K562 (cell line): ENCODE measurements around the gene KCP. TPM values are rescaled to one million over a fixed set of nuclear protein-coding genes. Genes with fewer than 3 reads are reported as not detected.

Experiments
- ATF4 ChIP-seq: fragments of 450-650 bp; formaldehyde crosslinking; IDR thresholded peaks from 2 replicates; pipeline ENCODE4 v1.4.0; 2022; ENCODE audit warnings: mild to moderate bottlenecking, moderate library complexity
- CHAMP1 ChIP-seq: fragments of 450-650 bp; IDR thresholded peaks from 2 replicates; pipeline ENCODE4 v1.6.1; 2016; ENCODE audit warnings: mild to moderate bottlenecking
- FOXA3 ChIP-seq, 2 experiments: fragments of 450-650 bp in 1 of 2; sonication (generic) in 1 of 2; formaldehyde crosslinking; IDR thresholded peaks in 1 of 2; conservative IDR thresholded peaks in 1 of 2; 2 replicates each; pipeline versions ENCODE4 v1.4.0 to v1.8.0; 2020 to 2022; ENCODE audit warnings: mild to moderate bottlenecking in 2 of 2, missing genetic modification reagents in 1 of 2
- ILF3 ChIP-seq: fragments of 450-650 bp; IDR thresholded peaks from 2 replicates; pipeline ENCODE4 v1.6.1; 2018; ENCODE audit warnings: antibody characterized with exemption, mild to moderate bottlenecking, moderate library complexity, borderline replicate concordance
- MIER1 ChIP-seq: fragments of 450-650 bp; IDR thresholded peaks from 2 replicates; pipeline ENCODE4 v1.6.1; 2016; ENCODE audit warnings: antibody characterized with exemption, mild to moderate bottlenecking, low read depth
- MNT ChIP-seq, 2 experiments: fragments of 450-650 bp; conservative IDR thresholded peaks; 2 replicates each; pipeline ENCODE4 v1.6.1; 2017; ENCODE audit warnings: mild to moderate bottlenecking in 2 of 2, moderate library complexity in 2 of 2
- MTA2 ChIP-seq: fragments of 450-650 bp; IDR thresholded peaks from 2 replicates; pipeline ENCODE4 v1.6.1; 2016; ENCODE audit warnings: low read depth
- PML ChIP-seq: IDR thresholded peaks from 2 replicates; pipeline ENCODE4 v1.6.1; 2012; ENCODE audit warnings: low read length, inconsistent platforms
- RBM34 ChIP-seq: fragments of 200-400 bp; formaldehyde crosslinking; IDR thresholded peaks from 2 replicates; pipeline ENCODE4 v1.6.1; 2018; ENCODE audit warnings: low read length, borderline replicate concordance; ENCODE audit not compliant: insufficient read depth
- SAP30 ChIP-seq: fragments of 200-600 bp; sonication (generic); IDR thresholded peaks from 2 replicates; pipeline ENCODE4 v1.6.1; 2012; ENCODE audit warnings: borderline replicate concordance, low read depth, mild to moderate bottlenecking, moderate library complexity, low read length, control low read depth, inconsistent platforms; ENCODE audit not compliant: insufficient read depth, poor library complexity, severe bottlenecking
- SP1 ChIP-seq: sonication (generic); formaldehyde crosslinking; IDR thresholded peaks from 2 replicates; pipeline ENCODE4 v1.8.1; 2022; ENCODE audit warnings: mild to moderate bottlenecking, missing genetic modification reagents
- TEAD1 ChIP-seq, 2 experiments: fragments of 450-650 bp in 1 of 2; sonication (generic) in 1 of 2; formaldehyde crosslinking; IDR thresholded peaks; 2 replicates each; pipeline versions ENCODE4 v1.4.0 to v1.8.0; 2020 to 2022; ENCODE audit warnings: mild to moderate bottlenecking in 2 of 2, missing genetic modification reagents in 1 of 2
- TEAD4 ChIP-seq, 2 experiments: sonication (generic) in 1 of 2; formaldehyde crosslinking in 1 of 2; IDR thresholded peaks; 2 replicates each; pipeline versions ENCODE4 v1.6.1 to v1.8.0; 2012 to 2022; ENCODE audit warnings: borderline replicate concordance in 1 of 2, inconsistent platforms in 1 of 2, low read length in 1 of 2, mild to moderate bottlenecking in 1 of 2, missing genetic modification reagents in 1 of 2
- ZNF668 ChIP-seq: fragments of 250-450 bp; sonication (Bioruptor Pico); IDR thresholded peaks from 2 replicates; pipeline ENCODE4 v1.8.0; 2022; ENCODE audit warnings: mild to moderate bottlenecking, inconsistent platforms
- polyA plus RNA-seq, 8 experiments: library from polyadenylated mRNA; depleted of rRNA in 4 of 8; stranded (reverse) in 5 of 8; unstranded in 3 of 8; fragments of >200 nt; fragmentation: Nextera tagmentation in 2 of 8; fragmentation: Illumina TruSeq in 1 of 8; extraction: Ambion mirVana in 2 of 8; extraction: Trizol in 1 of 8; gene quantifications; 2 replicates each; pipeline versions ENCODE4 v1.2.1 to v1.2.3, GENCODE V29; 2011 to 2014; ENCODE audit warnings: inconsistent platforms in 1 of 8, missing spikeins in 1 of 8
- total RNA-seq, 7 experiments: library from RNA; depleted of rRNA in 6 of 7; stranded (reverse); fragments of >200 nt in 6 of 7; fragmentation: Illumina TruSeq in 2 of 7; extraction: Trizol in 2 of 7; gene quantifications; 2 replicates each; pipeline versions ENCODE4 v1.2.1 to v1.2.3, GENCODE V29; 2011 to 2021; ENCODE audit warnings: low replicate concordance in 1 of 7
- TF ChIP-seq, protein P1 (sequence below): fragments of 450-650 bp; IDR thresholded peaks from 2 replicates; pipeline ENCODE4 v1.6.1; 2016; ENCODE audit warnings: missing biosample characterization, missing genetic modification characterization
- TF ChIP-seq, protein P2 (sequence below): fragments of 200-800 bp; sonication (Bioruptor generic); IDR thresholded peaks from 2 replicates; pipeline ENCODE4 v1.6.1; 2016; ENCODE audit warnings: missing genetic modification characterization, missing compliant biosample characterization

The KCP gene
- total and polyA plus RNA-seq, 9 of the 15 experiments (the other 6 are each of a cell fraction or from before 2014, with no cell fraction given): 0.06 to 0.17 (median 0.12) TPM; not detected in 3

DNA sequence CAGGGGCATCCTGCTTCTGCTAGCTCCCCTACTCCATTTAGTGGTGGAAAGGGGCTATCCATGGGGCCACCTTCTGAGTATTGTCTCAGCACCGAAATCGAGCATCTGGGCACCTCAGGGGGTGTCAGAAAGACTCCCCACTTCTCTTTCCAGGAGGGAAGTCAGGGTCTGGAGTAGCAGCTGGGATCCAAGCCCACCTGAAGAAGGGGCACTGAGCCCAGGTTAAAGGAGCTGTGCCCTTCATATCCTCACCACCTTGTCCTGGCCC, 77.7 kb downstream of the KCP start (continued):
- TF ChIP-seq FOXA3 (CRISPR knock-in tag; conservative IDR thresholded peaks at IDR 0.05 in 1 of 2, IDR thresholded peaks at IDR 0.05 in 1 of 2) (no peak), ILF3 (no peak), PML (peak; percentile 7; the same call in 1 of the 2 replicates), TEAD4 (IDR thresholded peaks at IDR 0.05; ENCODE audit: low read length) (no peak), TEAD4 (CRISPR knock-in tag; IDR thresholded peaks at IDR 0.05; ENCODE audit: borderline replicate concordance) (no peak), RBM34 (no peak), CHAMP1 (no peak), MIER1 (no peak), TEAD1 (CRISPR knock-in tag; IDR thresholded peaks at IDR 0.05) (0 out of 4 replicates have a peak, but pooled peaks of 1 of the 2 experiments have one; percentile 0), ZNF668 (CRISPR knock-in tag) (no peak), MTA2 (no peak), ATF4 (CRISPR knock-in tag) (peak; percentile 5), SP1 (peak; percentile 19), SAP30 (peak; percentile 3), MNT (conservative IDR thresholded peaks at IDR 0.05) (peak in 1 of 2 experiments; percentile 10; a peak in 1 of 4 replicates)
- TF ChIP-seq, protein P1, sequence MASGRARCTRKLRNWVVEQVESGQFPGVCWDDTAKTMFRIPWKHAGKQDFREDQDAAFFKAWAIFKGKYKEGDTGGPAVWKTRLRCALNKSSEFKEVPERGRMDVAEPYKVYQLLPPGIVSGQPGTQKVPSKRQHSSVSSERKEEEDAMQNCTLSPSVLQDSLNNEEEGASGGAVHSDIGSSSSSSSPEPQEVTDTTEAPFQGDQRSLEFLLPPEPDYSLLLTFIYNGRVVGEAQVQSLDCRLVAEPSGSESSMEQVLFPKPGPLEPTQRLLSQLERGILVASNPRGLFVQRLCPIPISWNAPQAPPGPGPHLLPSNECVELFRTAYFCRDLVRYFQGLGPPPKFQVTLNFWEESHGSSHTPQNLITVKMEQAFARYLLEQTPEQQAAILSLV: no peak
- TF ChIP-seq, protein P2, sequence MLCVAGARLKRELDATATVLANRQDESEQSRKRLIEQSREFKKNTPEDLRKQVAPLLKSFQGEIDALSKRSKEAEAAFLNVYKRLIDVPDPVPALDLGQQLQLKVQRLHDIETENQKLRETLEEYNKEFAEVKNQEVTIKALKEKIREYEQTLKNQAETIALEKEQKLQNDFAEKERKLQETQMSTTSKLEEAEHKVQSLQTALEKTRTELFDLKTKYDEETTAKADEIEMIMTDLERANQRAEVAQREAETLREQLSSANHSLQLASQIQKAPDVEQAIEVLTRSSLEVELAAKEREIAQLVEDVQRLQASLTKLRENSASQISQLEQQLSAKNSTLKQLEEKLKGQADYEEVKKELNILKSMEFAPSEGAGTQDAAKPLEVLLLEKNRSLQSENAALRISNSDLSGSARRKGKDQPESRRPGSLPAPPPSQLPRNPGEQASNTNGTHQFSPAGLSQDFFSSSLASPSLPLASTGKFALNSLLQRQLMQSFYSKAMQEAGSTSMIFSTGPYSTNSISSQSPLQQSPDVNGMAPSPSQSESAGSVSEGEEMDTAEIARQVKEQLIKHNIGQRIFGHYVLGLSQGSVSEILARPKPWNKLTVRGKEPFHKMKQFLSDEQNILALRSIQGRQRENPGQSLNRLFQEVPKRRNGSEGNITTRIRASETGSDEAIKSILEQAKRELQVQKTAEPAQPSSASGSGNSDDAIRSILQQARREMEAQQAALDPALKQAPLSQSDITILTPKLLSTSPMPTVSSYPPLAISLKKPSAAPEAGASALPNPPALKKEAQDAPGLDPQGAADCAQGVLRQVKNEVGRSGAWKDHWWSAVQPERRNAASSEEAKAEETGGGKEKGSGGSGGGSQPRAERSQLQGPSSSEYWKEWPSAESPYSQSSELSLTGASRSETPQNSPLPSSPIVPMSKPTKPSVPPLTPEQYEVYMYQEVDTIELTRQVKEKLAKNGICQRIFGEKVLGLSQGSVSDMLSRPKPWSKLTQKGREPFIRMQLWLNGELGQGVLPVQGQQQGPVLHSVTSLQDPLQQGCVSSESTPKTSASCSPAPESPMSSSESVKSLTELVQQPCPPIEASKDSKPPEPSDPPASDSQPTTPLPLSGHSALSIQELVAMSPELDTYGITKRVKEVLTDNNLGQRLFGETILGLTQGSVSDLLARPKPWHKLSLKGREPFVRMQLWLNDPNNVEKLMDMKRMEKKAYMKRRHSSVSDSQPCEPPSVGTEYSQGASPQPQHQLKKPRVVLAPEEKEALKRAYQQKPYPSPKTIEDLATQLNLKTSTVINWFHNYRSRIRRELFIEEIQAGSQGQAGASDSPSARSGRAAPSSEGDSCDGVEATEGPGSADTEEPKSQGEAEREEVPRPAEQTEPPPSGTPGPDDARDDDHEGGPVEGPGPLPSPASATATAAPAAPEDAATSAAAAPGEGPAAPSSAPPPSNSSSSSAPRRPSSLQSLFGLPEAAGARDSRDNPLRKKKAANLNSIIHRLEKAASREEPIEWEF: no peak
